Psoas muscle (tissue), 8 donors: Measurements from ENCODE around the gene ZCCHC8. TPM values are rescaled to one million over a fixed set of nuclear protein-coding genes. Genes with fewer than 3 reads are reported as not detected.
"Not testable (repeated sequence)": the region's sequence is repeated elsewhere in the genome, so short reads cannot be mapped to it uniquely, and the experiment has no call there.

Source experiments
- ATAC-seq, 4 donors: fragments of 200-7000 bp; cut with Tn5 transposase; one replicate each; pipeline ENCODE4 v1.9.1; 2020; ENCODE audit warnings: moderate library complexity in 3 of 4, mild to moderate bottlenecking in 2 of 4
- DNase-seq, 2 donors: peaks; one replicate each; pipeline ENCODE4 v3.0.0-alpha.2; 2020
- H3K27ac ChIP-seq: fragments of 200-600 bp; one replicate; pipeline ENCODE4 v1.8.0; 2022
- H3K27me3 ChIP-seq, 3 donors: fragments of 200-600 bp in 1 of 3; one replicate each; pipeline versions ENCODE4 v1.6.1 to v1.8.0; 2013 to 2022; ENCODE audit warnings: low read length in 2 of 3, mild to moderate bottlenecking in 2 of 3, moderate library complexity in 1 of 3; ENCODE audit not compliant: insufficient read depth in 3 of 3
- H3K36me3 ChIP-seq, 2 donors: fragments of 200-600 bp in 1 of 2; one replicate each; pipeline versions ENCODE4 v1.6.1 to v1.8.0; 2013 to 2022; ENCODE audit warnings: low read depth in 1 of 2, mild to moderate bottlenecking in 1 of 2, moderate library complexity in 1 of 2; ENCODE audit not compliant: insufficient read depth in 1 of 2
- H3K4me1 ChIP-seq: fragments of 200-600 bp; one replicate; pipeline ENCODE4 v1.8.0; 2022
- H3K4me3 ChIP-seq: fragments of 200-600 bp; one replicate; pipeline ENCODE4 v1.8.0; 2022; ENCODE audit warnings: mild to moderate bottlenecking
- H3K9me3 ChIP-seq: fragments of 200-600 bp; one replicate; pipeline ENCODE4 v1.8.0; 2022
- WGBS, 3 donors: extraction: QIAGEN DNeasy Blood & Tissue Kit; methylation state at CpG; one replicate each; pipeline versions ENCODE4 v1.1.6 to v1.1.7; 2013; 5-methylcytosine and 5-hydroxymethylcytosine counted together
- intact Hi-C, 2 donors: fragments of 100-400 bp; cut with DNase I; formaldehyde crosslinking; loops; one replicate each; pipeline versions ENCODE4 v1.11.0 to v1.14.2; 2022
- polyA plus RNA-seq, 3 donors: library from polyadenylated mRNA; stranded (reverse); fragments of 200-250 nt; gene quantifications; one replicate each; pipeline ENCODE4 v1.2.3, GENCODE V29; 2013
- total RNA-seq, 4 donors: library from RNA; stranded (reverse); fragmentation: NEBNext Ultra II Directional in 2 of 4; extraction: Animal tissue kit (Norgen Biotek cat#: 25700) in 2 of 4; gene quantifications; one replicate each; pipeline versions ENCODE4 v1.2.1 to v1.2.4, GENCODE V29; 2021 to 2023
- TF ChIP-seq, protein P1 (sequence below): fragments of 200-600 bp; IDR thresholded peaks from one replicate; pipeline ENCODE4 v1.8.0; 2022; ENCODE audit warnings: antibody characterized with exemption
- donor health status: healthy with polysubstance abuse.
- donor health status: DM: no; HTN: no; CAD: no; lungs with moderate emphysema.
- donor health status: Bipolar disorder and iron deficiency.
- donor health status: healthy.
- donor health status: DM: yes; HTN: yes; CAD: no.
- donor health status: DM: no; HTN: no; CAD: no.
- donor health status: DM: no; HTN: no; CAD: no.
- donor health status: DM: yes; HTN: yes; CAD: no.

The ZCCHC8 gene
- total and polyA plus RNA-seq, 7 donors, result 10.9 to 22.2 (median 15.1) TPM

DNA sequence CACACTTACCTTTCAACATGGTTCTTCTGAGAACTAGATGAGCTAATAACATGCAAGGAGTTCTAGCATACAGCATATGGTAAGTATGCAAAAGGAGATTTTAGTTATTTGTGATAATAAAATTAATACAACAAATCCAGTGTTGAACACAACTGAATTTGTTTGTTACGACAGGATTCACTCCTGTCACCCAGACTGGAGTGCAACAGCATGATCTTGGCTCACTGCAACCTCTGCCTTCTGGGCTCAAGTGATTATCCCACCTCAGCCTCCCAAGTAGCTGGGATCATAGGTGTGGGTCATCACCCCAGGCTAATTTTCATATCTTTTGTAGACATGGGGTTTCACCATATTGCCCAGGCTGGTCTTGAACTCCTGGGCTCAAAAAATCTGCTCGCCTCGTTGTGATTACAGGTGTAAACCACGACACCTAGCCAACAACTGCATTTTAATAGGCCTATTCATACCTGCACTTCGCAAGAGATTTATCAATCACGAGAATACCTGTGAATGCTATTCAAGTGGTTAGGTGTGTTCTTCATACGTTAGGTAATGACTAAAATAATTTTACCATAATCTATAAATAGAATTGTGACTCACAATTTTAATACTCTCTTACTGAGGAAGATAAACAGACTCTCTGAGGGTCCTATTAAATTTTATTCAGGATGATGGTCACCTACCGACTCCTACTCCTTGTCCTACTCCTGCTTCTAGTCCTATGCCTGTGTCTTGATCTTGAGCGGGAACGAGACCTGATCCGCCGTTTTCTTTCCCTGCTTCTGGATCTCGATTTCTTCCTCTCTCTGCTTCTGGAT, 16.0 kb upstream of the ZCCHC8 start:
- no peaks in the 10 kb centered on the region for H3K9me3 ChIP-seq
- WGBS, 3 donors, result 81 to 86% (median 82%) methylated on average over 13 of the region's 13 CpGs
- no peak overlapping the region for H3K4me3 ChIP-seq
- H3K4me1 ChIP-seq, result peaks cover 9% of the 10 kb centered on the region
- H3K27ac ChIP-seq, result peak overlapping the region; percentile 46
- H3K36me3 ChIP-seq, result peaks cover 17 to 100% of the 10 kb centered on the region in 2 donors
- intact Hi-C loops, result loop anchor here (5.0 to 10.0 kb wide), 3 partner anchors 39 to 1108 kb away; no protein-coding TSS in a partner anchor
- ATAC-seq (peak in 3 of 4 donors; percentile 48 to 70 (median 58)), DNase-seq (no peak)
- no peaks in the 10 kb centered on the region for H3K27me3 ChIP-seq
- TF ChIP-seq, protein P1, sequence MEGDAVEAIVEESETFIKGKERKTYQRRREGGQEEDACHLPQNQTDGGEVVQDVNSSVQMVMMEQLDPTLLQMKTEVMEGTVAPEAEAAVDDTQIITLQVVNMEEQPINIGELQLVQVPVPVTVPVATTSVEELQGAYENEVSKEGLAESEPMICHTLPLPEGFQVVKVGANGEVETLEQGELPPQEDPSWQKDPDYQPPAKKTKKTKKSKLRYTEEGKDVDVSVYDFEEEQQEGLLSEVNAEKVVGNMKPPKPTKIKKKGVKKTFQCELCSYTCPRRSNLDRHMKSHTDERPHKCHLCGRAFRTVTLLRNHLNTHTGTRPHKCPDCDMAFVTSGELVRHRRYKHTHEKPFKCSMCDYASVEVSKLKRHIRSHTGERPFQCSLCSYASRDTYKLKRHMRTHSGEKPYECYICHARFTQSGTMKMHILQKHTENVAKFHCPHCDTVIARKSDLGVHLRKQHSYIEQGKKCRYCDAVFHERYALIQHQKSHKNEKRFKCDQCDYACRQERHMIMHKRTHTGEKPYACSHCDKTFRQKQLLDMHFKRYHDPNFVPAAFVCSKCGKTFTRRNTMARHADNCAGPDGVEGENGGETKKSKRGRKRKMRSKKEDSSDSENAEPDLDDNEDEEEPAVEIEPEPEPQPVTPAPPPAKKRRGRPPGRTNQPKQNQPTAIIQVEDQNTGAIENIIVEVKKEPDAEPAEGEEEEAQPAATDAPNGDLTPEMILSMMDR, result no peak

DNA sequence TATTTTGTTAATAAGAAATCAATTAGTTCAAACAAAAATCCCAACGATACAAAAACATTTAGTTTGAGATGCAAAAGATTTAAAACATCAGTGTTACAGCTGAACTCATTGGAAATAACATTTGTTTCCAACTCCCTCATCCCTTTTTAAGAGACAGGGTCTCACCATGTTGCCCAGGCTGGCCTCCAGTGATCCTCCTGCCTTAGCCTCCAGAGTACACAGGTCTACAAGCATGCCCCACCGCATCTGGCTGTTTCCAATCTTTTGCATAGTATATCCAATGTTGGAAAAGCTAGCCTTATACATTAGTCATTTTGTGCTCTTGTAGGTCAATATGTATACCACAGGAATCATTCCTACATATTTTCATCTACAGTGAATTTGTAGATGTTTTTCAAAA, 14.5 kb upstream of the ZCCHC8 start:
- no peak for DNase-seq
- WGBS, 3 donors, result 89 to 96% (median 95%) methylated on average over 2 of the region's 2 CpGs
- Histone ChIP-seq H3K27me3 (no peaks in the 10 kb centered on the region), H3K9me3 (no peaks in the 10 kb centered on the region), H3K4me3 (no peak overlapping the region), H3K27ac (no peak overlapping the region), H3K36me3 (peaks cover 20 to 100% of the 10 kb centered on the region in 2 donors), H3K4me1 (peaks cover 8% of the 10 kb centered on the region)
- intact Hi-C loops, result loop anchor here (5.0 to 10.0 kb wide), 3 partner anchors 38 to 1110 kb away; no protein-coding TSS in a partner anchor
- TF ChIP-seq, protein P1, result no peak
- ATAC-seq, result no peak

DNA sequence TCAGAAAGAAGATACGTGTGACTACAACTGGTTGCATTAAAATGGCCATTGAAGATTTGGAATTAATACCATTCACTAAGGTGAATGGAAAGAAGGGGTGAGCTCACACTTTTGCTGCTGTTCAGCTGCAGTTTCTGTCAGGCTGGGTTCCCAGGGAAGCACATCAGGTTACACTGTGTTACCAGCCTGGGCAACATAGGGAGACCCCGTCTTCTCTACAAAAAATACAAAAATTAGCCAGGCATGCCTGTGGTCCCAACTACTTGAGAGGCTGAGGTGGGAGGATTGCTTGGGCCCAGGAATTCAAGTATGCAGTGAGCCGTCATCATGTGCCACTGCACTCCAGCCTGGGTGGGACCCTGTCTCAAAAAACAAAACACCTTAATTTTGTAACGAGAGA, 12.9 kb upstream of the ZCCHC8 start:
- no peak overlapping the region for H3K27ac ChIP-seq
- ATAC-seq (no peak), DNase-seq (no peak)
- H3K27me3 ChIP-seq, result no peaks in the 10 kb centered on the region
- WGBS, 3 donors, result 88 to 94% (median 90%) methylated on average over 4 of the region's 4 CpGs
- no peak overlapping the region for H3K4me3 ChIP-seq
- TF ChIP-seq, protein P1, result no peak
- H3K4me1 ChIP-seq, result no peaks in the 10 kb centered on the region
- intact Hi-C loops, result loop anchor here in 1 of 2 donors (10.0 kb wide), 2 partner anchors 811 to 1111 kb away; no protein-coding TSS in a partner anchor
- H3K9me3 ChIP-seq, result no peaks in the 10 kb centered on the region
- peaks cover 25 to 100% of the 10 kb centered on the region in 2 donors for H3K36me3 ChIP-seq

DNA sequence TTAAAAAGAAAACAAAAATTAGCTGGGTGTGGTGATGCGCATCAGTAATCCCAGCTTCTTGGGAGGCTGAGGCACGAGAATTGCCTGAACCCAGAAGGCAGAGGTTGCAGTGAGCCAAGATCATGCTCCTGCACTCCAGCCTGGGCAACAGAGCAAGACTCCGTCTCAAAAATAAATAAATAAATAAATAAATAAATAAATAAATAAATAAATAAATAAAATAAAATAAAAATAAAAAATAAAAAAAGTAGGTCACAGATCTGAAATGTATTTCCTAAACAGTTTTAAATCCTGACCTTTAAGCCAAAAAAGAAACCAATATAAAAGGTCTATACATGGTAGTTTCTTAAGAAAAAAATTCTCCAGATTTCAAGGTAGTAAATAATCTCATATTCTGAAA, 12.3 kb upstream of the ZCCHC8 start:
- intact Hi-C loops, result loop anchor here in 1 of 2 donors (10.0 kb wide), 2 partner anchors 812 to 1112 kb away; no protein-coding TSS in a partner anchor
- not testable (repeated sequence) for H3K9me3 ChIP-seq, ATAC-seq, H3K4me3 ChIP-seq, DNase-seq, H3K27me3 ChIP-seq, H3K27ac ChIP-seq, H3K4me1 ChIP-seq
- H3K36me3 ChIP-seq, result peaks cover 23 to 100% of the 10 kb centered on the region in 2 donors
- 89 to 92% (median 90%) methylated on average over 3 of the region's 3 CpGs for WGBS, 3 donors

DNA sequence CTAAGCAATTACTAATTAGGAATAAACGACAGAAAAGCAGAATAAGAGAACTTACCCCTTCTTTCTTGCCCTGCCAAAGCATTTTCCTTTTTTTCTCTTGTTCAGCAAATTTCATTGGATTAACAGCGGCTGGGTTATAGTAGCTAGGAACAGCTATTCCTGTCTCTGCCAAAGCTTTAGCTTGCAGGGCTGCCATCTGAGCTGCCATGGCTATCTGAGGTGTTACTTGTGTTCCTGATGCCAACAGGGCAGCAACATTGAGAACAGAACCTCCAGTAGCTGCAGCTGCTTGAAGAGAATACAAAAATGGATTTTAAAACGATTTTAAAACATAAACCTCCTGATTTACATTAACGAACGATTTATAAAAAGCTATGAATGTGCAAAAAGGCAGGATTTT, 7.4 kb upstream of the ZCCHC8 start:
- intact Hi-C loops, result loop anchor here (5.0 to 10.0 kb wide), 2 partner anchors 173 to 176 kb away; no protein-coding TSS in a partner anchor

More for the DNA sequence above, 7.4 kb upstream of the ZCCHC8 start:
- TF ChIP-seq, protein P1, result no peak
- H3K9me3 ChIP-seq, result no peaks in the 10 kb centered on the region
- H3K4me1 ChIP-seq, result no peaks in the 10 kb centered on the region
- H3K27ac ChIP-seq, result no peak overlapping the region
- H3K36me3 ChIP-seq, result peaks cover 18 to 100% of the 10 kb centered on the region in 2 donors
- WGBS, 3 donors, result 56 to 83% (median 67%) methylated on average over 5 of the region's 5 CpGs
- ATAC-seq (no peak), DNase-seq (no peak)
- no peak overlapping the region for H3K4me3 ChIP-seq
- H3K27me3 ChIP-seq, result no peaks in the 10 kb centered on the region
